Measurements from ENCODE around the gene ICA1. TPM values are rescaled to one million over a fixed set of nuclear protein-coding genes. Genes with fewer than 3 reads are reported as not detected.
"Not testable (repeated sequence)": the region's sequence is repeated elsewhere in the genome, so short reads cannot be mapped to it uniquely, and the experiment has no call there.

ICA1 gene
- total RNA-seq (2012; rRNA removed) = 0.44 and 0.51 TPM in 2 replicates

DNA sequence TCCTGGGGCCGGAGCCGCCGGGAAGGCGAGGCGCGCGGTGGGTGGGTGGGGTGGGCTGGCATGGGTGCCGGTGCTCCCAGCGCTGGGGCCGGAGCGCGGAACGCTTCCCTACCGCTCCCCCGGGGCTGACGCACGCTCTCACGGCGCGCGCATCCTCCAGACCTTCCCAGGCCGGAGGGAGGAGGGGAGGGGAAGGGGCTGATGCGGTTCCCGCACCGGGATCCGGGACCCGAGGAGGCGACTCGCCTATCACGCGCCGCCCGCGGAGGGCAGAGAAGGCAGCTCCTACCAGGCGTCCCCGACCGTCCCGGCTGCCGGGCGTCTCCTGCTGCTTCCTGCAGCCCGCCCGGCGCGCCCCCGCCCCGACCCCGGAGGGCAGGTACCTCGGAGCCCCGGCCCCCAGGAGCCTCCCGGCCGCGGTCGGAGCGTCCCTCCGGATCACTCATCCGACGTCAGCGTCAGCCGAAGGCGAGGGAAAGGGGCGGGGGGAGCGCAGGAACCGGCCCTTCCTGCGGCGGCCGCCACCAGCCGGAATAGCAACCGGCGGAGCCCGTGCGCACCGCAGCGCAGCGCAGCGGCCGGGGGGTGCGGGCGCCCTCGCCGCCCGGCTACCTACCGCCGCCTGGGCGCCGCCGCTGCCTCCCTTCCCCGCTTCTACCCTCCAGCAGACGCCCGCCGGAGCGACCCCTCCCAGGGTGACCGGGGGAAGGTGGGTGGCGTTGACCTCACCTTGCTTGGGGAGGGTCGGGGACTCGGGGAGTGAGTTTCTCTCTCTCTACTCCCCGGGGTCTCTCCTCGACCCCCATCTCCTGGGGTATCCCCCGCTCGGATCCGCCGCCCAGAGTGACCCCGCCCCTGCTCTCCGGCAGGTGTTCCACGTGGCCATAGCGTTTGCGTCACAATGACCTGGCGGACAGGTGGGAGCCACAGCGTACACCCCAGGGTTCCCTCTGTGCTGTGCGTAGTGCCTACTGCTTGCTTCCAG, at the start of gene ICA1:
Gene ICA1 (minus strand): TSS at position 457 of the 985 bp plus-strand sequence. CDS start 26,241 bp downstream, outside the sequence.
- H3K4me1 ChIP-seq (ENCODE audit: control insufficient read depth, insufficient read depth, low read length) = peaks cover 3% of the 10 kb centered on the region

DNA sequence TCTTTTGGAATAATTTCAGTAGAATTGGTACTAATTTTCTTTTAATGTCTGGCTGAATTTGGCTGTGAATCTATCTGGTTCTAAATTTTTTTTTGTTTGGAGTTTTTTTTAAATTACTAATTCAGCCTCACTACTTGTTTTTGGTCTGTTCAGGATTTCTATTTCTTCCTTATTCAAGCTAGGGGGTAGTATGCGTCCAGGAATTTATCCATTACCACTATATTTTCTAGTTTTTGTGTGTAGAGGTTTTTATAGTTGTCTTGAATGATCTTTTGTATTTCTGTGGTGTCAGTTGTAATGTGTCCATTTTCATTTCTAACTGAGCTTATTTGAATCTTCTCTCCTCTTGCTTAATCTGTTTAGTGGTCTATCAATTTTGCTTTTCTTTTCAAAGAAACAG, 48.9 kb upstream of the ICA1 start:
- H3K4me1 ChIP-seq (ENCODE audit: control insufficient read depth, insufficient read depth, low read length) = no peaks in the 10 kb centered on the region
- no peaks in the 10 kb centered on the region for H3K9me3 ChIP-seq (replicated peaks; ENCODE audit: low read length)
- no peak overlapping the region for H3K9ac ChIP-seq (ENCODE audit: low read depth, low read length)
- H3K4me3 ChIP-seq (ENCODE audit: low read length) = no peak overlapping the region
- no peaks in the 10 kb centered on the region for H3K27me3 ChIP-seq (ENCODE audit: control insufficient read depth, insufficient read depth, low read length)
- H3K4me2 ChIP-seq (ENCODE audit: low read length) = no peak overlapping the region
- H3K36me3 ChIP-seq (ENCODE audit: insufficient read depth, low read length) = no peaks in the 10 kb centered on the region

More for the DNA sequence above, at the start of gene ICA1:
- Histone ChIP-seq H3K27me3 (ENCODE audit: control insufficient read depth, insufficient read depth, low read length) (peaks cover 44% of the 10 kb centered on the region), H3K9ac (ENCODE audit: low read depth, low read length) (no peak within 1 kb of the TSS), H3K4me3 (ENCODE audit: low read length) (peak within 1 kb of the TSS; percentile 69), H3K36me3 (ENCODE audit: insufficient read depth, low read length) (no peaks in the 10 kb centered on the region), H3K9me3 (replicated peaks; ENCODE audit: low read length) (no peaks in the 10 kb centered on the region), H3K4me2 (ENCODE audit: low read length) (peak within 1 kb of the TSS; percentile 80)

DNA sequence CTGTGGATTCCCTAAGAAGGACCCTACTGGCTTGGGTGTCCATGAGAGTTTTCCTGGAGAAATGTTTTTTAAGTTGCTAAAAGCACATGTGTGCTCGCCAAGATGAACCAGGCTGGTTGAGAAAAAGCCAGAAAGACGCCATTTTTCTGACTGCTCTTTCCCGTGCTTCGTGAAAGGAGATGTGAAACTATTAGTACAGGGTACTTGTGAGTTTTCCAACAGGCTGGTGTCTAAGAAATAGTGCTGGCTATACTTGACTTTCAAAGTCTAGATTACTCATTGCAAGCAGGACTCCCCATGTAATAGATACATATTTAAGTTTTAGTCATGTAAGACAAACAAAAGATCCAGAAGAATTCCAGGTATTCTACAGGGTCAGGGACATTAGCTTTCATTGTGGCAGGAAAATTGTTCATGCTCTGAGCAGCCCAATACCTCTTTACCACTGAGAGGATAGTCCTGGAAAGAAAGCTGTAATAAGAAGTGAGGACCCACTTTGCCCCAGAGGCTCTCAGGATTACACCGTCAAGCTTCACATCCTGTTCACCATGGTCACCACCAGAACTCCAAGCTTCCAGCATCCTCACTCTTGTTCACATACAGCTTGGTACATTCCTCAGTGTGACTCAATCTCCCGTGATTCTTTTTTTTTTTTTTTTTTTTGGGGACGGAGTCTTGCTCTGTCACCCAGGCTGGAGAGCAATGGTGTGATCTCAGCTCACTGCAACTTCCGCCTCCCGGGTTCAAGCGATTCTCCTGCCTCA, 43.8 kb upstream of the ICA1 start:
- no peak overlapping the region for H3K9ac ChIP-seq (ENCODE audit: low read depth, low read length)
- no peak overlapping the region for H3K4me3 ChIP-seq (ENCODE audit: low read length)
- no peaks in the 10 kb centered on the region for H3K27me3 ChIP-seq (ENCODE audit: control insufficient read depth, insufficient read depth, low read length)
- H3K4me2 ChIP-seq (ENCODE audit: low read length) = no peak overlapping the region
- H3K4me1 ChIP-seq (ENCODE audit: control insufficient read depth, insufficient read depth, low read length) = no peaks in the 10 kb centered on the region
- no peaks in the 10 kb centered on the region for H3K9me3 ChIP-seq (replicated peaks; ENCODE audit: low read length)
- H3K36me3 ChIP-seq (ENCODE audit: insufficient read depth, low read length) = no peaks in the 10 kb centered on the region

DNA sequence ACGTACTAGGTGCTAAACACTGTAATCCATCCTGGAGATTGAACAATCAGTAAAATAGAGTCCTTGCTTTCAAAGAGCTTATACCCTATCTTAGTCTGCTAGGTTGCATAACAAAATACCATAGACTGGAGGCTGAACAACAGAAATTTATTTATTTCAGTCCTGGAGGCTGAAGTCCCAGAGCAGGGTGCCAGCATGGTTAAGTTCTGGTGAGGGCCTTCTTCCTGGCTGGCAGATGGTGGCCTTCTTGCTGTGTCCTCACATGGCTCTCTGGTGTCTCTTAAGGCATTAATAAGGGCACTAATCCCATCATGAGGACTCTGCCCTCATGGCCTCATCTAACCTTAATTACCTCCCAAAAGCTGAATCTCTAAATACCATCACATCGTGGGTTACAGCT, 43.1 kb upstream of the ICA1 start:
- no peak overlapping the region for H3K9ac ChIP-seq (ENCODE audit: low read depth, low read length)
- H3K36me3 ChIP-seq (ENCODE audit: insufficient read depth, low read length) = no peaks in the 10 kb centered on the region
- no peaks in the 10 kb centered on the region for H3K4me1 ChIP-seq (ENCODE audit: control insufficient read depth, insufficient read depth, low read length)
- H3K4me2 ChIP-seq (ENCODE audit: low read length) = no peak overlapping the region
- no peaks in the 10 kb centered on the region for H3K9me3 ChIP-seq (replicated peaks; ENCODE audit: low read length)
- no peak overlapping the region for H3K4me3 ChIP-seq (ENCODE audit: low read length)
- H3K27me3 ChIP-seq (ENCODE audit: control insufficient read depth, insufficient read depth, low read length) = no peaks in the 10 kb centered on the region

DNA sequence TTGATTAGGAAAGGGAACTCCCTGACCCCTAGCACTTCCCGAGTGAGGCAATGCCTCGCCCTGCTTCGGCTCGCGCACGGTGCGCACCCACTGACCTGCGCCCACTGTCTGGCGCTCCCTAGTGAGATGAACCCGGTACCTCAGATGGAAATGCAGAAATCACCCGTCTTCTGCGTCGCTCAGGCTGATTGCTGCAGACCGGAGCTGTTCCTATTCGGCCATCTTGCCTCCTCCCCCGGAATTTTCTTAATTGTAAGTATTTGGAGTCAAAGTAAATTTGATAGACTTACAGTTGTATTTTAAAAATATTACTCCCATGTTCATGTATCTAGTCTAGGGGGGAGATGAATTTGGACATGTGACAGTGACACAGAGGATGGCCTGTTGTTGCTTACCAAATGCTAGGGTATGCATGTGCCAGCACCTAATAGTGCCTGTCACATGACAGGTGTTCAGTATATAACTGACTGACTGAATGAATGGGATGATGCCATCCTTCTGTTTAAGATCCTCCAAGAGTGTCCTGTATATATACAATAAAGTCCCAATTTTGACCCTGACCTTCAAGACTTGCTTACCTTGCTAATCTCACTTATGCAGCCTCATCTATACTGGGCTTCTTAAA, 42.0 kb upstream of the ICA1 start:
- H3K4me1 ChIP-seq (ENCODE audit: control insufficient read depth, insufficient read depth, low read length) = no peaks in the 10 kb centered on the region
- no peak overlapping the region for H3K4me2 ChIP-seq (ENCODE audit: low read length)
- H3K27me3 ChIP-seq (ENCODE audit: control insufficient read depth, insufficient read depth, low read length) = no peaks in the 10 kb centered on the region
- H3K36me3 ChIP-seq (ENCODE audit: insufficient read depth, low read length) = no peaks in the 10 kb centered on the region
- H3K9ac ChIP-seq (ENCODE audit: low read depth, low read length) = no peak overlapping the region
- H3K9me3 ChIP-seq (replicated peaks; ENCODE audit: low read length) = no peaks in the 10 kb centered on the region
- H3K4me3 ChIP-seq (ENCODE audit: low read length) = no peak overlapping the region

DNA sequence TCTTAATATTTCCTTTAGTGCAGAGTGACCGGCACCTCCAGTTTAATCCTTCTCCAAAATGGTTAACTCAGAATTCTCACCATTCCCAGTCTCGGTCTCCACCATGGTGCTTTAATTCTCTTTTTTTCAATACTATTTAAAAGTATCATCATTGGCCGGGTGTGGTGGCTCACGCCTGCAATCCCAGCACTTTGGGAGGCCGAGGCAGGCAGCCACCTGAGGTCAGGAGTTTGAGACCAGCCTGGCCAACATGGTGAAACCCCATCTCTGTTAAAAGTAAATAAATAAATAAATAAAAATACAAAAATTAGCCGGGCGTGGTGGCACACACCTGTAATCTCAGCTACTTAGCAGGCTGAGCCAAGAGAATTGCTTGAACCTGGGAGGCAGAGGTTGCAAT, 35.1 kb upstream of the ICA1 start:
- not testable (repeated sequence) for H3K9me3 ChIP-seq (replicated peaks; ENCODE audit: low read length); H3K4me2 ChIP-seq (ENCODE audit: low read length); H3K9ac ChIP-seq (ENCODE audit: low read depth, low read length); H3K4me1 ChIP-seq (ENCODE audit: control insufficient read depth, insufficient read depth, low read length); H3K27me3 ChIP-seq (ENCODE audit: control insufficient read depth, insufficient read depth, low read length); H3K36me3 ChIP-seq (ENCODE audit: insufficient read depth, low read length); H3K4me3 ChIP-seq (ENCODE audit: low read length)

DNA sequence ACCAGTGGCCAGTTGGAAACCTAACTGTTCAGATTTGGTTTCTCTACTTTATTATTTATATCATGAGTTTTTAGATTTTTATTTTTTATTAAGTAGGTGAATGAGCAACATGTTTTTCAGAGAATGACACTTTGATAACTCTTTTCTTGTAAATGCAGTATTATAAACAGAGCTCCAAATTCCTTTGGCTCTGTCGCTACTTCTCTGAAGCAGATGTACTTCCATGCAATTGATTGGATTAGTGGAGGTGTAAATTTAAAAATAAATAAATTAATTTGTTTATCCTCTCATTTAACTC, 34.3 kb upstream of the ICA1 start:
- no peak overlapping the region for H3K9ac ChIP-seq (ENCODE audit: low read depth, low read length)
- no peaks in the 10 kb centered on the region for H3K36me3 ChIP-seq (ENCODE audit: insufficient read depth, low read length)

DNA sequence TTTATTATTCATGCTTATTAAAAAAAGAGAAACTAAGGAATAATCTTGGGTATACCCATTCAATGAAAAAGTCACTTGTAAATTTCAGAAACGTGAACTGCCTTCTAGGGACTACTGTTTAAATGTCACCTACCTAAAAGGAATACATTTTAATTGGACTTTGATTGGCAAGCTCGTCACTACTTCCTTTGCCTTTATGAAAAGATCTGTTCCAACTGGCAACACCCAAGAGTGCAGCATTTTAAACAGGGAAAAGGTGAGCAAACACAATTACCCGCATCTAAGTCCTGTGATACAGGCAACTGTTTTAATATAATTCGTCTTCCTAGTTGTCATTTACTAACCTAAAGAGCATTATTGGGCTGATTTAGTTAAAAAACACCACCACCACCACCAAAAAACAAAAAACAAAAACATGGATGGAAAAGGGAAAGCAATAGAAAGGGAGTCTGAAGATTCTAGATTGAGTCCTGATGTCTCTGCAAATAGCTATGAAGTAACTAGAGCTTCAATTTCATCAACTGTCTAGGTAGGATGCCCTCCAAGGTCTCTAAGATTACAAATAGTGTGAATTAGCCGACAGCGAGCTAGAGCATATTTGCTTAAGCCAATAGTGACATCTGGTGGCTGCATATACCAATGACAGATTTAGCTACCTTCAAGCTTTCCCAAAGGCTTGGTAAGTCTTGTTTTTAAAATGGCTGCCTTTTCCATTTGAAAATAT, 33.8 kb upstream of the ICA1 start:
- no peaks in the 10 kb centered on the region for H3K36me3 ChIP-seq (ENCODE audit: insufficient read depth, low read length)
- H3K4me3 ChIP-seq (ENCODE audit: low read length) = no peak overlapping the region
- no peak overlapping the region for H3K4me2 ChIP-seq (ENCODE audit: low read length)
- no peak overlapping the region for H3K9ac ChIP-seq (ENCODE audit: low read depth, low read length)
- H3K27me3 ChIP-seq (ENCODE audit: control insufficient read depth, insufficient read depth, low read length) = peaks cover 7% of the 10 kb centered on the region
- no peaks in the 10 kb centered on the region for H3K9me3 ChIP-seq (replicated peaks; ENCODE audit: low read length)
- no peaks in the 10 kb centered on the region for H3K4me1 ChIP-seq (ENCODE audit: control insufficient read depth, insufficient read depth, low read length)

More for the DNA sequence above, 34.3 kb upstream of the ICA1 start:
- no peak overlapping the region for H3K4me2 ChIP-seq (ENCODE audit: low read length)
- no peaks in the 10 kb centered on the region for H3K9me3 ChIP-seq (replicated peaks; ENCODE audit: low read length)
- no peaks in the 10 kb centered on the region for H3K4me1 ChIP-seq (ENCODE audit: control insufficient read depth, insufficient read depth, low read length)
- peaks cover 7% of the 10 kb centered on the region for H3K27me3 ChIP-seq (ENCODE audit: control insufficient read depth, insufficient read depth, low read length)
- no peak overlapping the region for H3K4me3 ChIP-seq (ENCODE audit: low read length)

DNA sequence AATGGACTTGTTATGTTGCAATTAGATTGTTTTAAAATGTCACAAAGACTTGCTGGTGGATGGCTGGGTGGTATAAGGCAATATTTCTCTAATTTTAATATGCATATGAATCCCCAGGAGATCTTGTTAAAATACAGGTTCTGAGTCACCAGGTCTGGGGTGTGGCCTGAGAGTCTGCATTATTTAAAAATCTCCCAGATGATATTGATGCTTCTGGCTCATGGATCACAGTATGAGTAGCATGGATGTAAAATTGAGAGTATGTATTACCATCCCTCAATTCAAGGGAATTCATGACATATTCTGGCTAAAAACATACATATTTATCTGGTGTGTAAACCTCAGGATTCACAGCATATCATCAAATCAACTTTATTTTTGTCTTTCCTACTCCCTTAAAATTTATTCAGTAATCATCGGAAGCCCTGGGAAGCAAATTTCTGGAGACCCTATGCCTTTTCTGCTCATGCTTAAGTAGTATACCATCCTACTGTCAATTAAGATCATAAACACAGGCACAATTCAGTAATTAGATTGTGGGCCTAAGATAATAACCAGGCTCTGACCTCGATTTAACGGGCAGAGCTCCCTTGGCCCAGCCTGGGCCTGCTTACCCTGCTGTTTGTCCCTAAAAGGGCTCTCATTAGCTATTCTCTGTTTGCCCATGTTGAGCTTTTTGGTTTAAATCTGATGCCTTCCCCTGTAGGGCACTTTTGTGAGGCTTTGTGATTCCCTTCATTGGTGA, 29.6 kb upstream of the ICA1 start:
- no peaks in the 10 kb centered on the region for H3K9me3 ChIP-seq (replicated peaks; ENCODE audit: low read length)

DNA sequence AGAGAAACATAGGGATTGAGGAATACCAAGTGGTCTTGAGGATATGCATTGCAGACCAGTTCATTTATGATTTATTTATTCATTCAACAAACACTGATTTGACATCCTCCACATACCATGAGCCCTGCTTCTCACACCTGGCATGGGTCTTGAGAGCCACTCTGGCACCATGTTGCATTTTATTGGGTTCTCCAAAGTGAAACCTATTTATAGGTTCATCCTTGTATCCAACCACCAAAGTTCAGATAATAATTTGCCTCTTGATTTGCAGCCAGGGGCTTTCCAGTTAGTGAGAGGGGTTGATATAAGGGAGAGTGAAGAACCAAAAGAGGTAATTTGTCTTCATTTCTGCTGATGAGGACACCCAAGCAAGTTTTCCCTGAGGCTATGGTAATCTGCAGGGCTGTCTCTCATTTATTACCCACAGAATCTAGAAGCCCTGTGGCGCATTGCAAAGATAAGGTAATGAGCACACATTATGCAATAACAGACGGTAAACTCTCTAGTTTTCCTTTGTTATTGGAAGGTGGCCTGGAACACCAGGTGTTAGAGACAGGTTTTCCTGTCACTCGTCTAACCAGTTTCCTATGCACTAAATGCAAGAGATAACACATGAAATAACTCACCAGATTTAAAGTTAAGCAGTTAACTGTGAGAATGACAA, 28.8 kb upstream of the ICA1 start:
- Histone ChIP-seq H3K4me1 (ENCODE audit: control insufficient read depth, insufficient read depth, low read length) (no peaks in the 10 kb centered on the region), H3K4me3 (ENCODE audit: low read length) (no peak overlapping the region), H3K36me3 (ENCODE audit: insufficient read depth, low read length) (no peaks in the 10 kb centered on the region), H3K9me3 (replicated peaks; ENCODE audit: low read length) (no peaks in the 10 kb centered on the region), H3K27me3 (ENCODE audit: control insufficient read depth, insufficient read depth, low read length) (peaks cover 12% of the 10 kb centered on the region), H3K4me2 (ENCODE audit: low read length) (no peak overlapping the region), H3K9ac (ENCODE audit: low read depth, low read length) (no peak overlapping the region)

More for the DNA sequence above, 29.6 kb upstream of the ICA1 start:
- no peak overlapping the region for H3K9ac ChIP-seq (ENCODE audit: low read depth, low read length)
- H3K4me2 ChIP-seq (ENCODE audit: low read length) = no peak overlapping the region
- H3K36me3 ChIP-seq (ENCODE audit: insufficient read depth, low read length) = no peaks in the 10 kb centered on the region
- H3K27me3 ChIP-seq (ENCODE audit: control insufficient read depth, insufficient read depth, low read length) = peaks cover 12% of the 10 kb centered on the region
- no peaks in the 10 kb centered on the region for H3K4me1 ChIP-seq (ENCODE audit: control insufficient read depth, insufficient read depth, low read length)
- no peak overlapping the region for H3K4me3 ChIP-seq (ENCODE audit: low read length)
